Brain pericyte (primary cell): ENCODE results near the gene HFM1.
"Not testable (repeated sequence)": the region's sequence is repeated elsewhere in the genome, so short reads cannot be mapped to it uniquely, and the experiment has no call there.

ENCODE experiments used
- DNase-seq: peaks from one replicate; pipeline ENCODE4 v3.0.0-alpha.2; 2012; ENCODE audit warnings: low read depth, low spot score

The HFM1 gene, protein sequence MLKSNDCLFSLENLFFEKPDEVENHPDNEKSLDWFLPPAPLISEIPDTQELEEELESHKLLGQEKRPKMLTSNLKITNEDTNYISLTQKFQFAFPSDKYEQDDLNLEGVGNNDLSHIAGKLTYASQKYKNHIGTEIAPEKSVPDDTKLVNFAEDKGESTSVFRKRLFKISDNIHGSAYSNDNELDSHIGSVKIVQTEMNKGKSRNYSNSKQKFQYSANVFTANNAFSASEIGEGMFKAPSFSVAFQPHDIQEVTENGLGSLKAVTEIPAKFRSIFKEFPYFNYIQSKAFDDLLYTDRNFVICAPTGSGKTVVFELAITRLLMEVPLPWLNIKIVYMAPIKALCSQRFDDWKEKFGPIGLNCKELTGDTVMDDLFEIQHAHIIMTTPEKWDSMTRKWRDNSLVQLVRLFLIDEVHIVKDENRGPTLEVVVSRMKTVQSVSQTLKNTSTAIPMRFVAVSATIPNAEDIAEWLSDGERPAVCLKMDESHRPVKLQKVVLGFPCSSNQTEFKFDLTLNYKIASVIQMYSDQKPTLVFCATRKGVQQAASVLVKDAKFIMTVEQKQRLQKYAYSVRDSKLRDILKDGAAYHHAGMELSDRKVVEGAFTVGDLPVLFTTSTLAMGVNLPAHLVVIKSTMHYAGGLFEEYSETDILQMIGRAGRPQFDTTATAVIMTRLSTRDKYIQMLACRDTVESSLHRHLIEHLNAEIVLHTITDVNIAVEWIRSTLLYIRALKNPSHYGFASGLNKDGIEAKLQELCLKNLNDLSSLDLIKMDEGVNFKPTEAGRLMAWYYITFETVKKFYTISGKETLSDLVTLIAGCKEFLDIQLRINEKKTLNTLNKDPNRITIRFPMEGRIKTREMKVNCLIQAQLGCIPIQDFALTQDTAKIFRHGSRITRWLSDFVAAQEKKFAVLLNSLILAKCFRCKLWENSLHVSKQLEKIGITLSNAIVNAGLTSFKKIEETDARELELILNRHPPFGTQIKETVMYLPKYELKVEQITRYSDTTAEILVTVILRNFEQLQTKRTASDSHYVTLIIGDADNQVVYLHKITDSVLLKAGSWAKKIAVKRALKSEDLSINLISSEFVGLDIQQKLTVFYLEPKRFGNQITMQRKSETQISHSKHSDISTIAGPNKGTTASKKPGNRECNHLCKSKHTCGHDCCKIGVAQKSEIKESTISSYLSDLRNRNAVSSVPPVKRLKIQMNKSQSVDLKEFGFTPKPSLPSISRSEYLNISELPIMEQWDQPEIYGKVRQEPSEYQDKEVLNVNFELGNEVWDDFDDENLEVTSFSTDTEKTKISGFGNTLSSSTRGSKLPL (N-terminal part only)

DNA sequence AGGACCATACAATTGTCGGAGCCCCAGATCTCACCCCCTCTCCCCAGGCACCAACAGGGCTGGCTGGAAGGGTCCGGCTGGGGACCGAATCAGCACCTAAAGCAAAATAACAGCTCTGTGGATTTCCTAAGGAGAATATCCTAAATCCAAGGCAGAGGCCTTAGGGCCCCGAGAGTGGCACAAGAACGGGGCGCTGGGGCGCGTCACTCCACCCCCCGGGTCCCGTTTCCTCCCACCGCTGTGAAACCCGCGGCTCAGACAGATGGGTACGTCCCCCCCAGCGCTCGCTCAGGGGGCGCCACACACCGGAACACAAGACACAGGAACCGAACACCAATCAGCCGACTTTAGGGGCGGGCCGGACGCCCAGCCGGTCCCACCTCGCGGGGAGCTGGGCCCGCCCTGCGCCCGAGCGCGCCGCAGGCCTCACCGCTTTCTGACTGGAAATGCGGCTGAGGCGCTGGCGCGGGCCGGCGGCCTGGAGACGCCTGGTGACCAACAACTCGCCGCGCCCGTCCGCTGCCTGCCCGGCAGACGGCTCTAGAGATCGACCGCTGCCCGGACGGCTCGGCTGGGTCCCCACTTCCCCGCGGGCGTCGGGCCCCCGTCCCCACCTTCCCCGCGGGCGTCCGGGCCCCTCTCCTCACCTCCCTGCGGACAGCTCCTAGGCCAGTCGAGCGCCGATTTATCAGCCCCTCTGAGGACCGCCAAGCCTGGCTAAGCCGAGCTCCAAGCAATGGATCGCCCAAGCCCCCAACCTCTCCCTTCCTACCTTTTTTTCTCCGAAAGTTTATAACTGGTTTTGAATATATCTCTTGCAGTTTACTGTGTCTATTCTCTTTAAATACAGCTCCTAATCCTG, at the start of gene HFM1:
Gene HFM1 (minus strand): TSS at position 687 of the 862 bp plus-strand sequence. CDS start 3,755 bp downstream, outside the sequence.
- DNase-seq, result peak; percentile 30

DNA sequence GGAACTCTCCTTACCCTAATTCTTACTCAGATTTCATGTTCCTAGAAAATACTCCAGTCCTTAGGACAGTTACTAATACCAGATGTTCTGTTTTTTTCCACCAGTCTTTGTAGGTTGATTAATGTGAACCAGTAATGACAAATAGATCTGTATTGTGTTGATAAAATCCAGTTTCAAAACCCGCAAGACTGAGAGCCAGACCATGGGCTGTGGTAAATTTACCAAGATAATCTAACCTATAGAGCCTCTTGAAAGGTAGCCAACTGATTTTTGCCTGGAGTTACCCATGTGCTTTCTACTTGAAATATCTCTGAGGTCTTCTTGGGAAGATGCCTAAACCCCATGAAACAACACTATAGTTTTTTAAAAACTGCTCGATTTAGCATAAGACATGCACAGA, 49.5 kb upstream of the HFM1 start:
- no peak for DNase-seq

DNA sequence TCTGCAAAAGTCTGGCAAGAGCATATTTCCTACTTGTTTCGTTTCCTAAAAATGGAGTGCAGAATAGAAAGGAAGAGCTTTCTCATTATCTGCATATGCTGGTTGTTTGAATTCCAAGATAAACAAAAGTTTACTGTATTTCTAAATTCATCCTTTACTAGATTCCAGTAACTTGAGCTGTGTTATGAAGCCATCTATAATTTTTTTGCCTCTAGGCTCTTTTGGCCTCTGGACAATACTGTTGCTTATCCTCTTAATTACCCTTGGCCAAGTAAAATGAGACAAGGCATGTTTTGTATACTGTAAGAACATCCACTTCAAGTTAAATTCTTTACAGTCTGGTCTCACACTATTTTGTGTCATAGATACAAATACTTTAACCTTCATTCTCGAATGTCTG, 45.6 kb upstream of the HFM1 start:
- no peak for DNase-seq

DNA sequence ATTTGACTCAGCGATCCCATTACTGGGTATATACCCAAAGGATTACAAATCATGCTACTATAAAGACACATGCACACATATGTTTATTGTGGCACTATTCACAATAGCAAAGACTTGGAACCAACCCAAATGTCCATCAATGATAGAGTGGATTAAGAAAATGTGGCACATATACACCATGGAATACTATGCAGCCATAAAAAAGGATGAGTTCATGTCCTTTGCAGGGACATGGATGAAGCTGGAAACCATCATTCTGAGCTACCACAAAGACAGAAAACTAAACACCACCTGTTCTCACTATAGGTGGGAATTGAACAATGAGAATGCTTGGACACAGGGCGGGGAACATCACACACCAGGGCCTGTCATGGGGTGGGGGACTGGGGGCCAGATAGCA, 43.1 kb upstream of the HFM1 start:
- DNase-seq, result not testable (repeated sequence)

DNA sequence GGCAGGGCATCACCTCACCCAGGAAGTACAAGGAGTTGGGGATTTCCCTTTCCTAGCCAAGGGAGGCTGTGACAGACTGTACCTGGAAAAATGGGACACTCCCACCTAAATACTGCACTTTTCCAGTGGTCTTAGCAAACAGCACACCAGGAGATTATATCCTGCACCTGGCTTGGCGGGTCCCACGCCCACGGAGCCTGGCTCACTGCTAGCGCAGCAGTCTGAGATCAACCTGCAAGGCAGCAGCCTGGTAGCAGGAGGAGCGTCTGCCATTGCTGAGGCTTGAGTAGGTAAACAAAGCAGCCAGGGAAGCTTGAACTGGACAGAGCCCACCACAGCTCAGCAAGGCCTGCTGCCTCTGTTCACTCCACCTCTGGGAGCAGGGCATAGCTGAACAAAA, 37.3 kb upstream of the HFM1 start:
- not testable (repeated sequence) for DNase-seq

DNA sequence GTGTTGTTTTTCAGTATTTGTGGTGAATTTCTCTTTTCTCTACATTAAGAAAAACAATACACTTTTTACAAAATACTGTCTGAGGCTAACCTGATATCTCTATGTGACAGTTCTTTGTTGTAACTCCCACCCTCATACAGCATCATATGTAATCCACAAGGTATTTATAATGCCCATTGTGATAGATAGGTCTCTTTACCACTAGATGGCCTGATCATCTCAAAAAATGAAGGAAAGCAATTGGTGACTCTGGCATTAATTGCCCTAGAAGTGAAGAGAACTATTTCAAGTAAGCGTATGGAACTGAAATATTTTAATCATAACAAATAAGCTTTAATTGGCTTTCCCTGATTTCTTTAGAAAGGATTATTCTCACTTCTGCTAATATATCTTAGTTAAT, 36.2 kb upstream of the HFM1 start:
- DNase-seq, result no peak

DNA sequence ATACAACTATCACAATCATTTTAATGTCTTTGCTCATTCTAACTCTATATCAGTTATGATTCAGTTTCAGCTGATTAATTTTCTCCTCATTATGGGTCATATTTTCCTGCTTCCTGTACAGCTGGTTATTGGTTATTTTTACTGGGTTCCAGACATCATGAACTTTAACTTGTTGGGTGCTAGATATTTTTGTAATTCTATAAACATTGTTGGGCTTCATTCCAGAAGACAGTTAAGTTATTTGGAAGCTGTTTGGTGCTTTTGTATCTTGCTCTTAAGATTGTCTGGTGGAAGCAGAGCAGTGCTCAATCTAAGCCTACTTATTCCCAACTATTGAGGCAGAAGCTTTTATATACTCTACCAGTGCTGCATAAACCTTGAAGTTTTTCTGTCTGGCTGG, 34.4 kb upstream of the HFM1 start:
- no peak for DNase-seq

DNA sequence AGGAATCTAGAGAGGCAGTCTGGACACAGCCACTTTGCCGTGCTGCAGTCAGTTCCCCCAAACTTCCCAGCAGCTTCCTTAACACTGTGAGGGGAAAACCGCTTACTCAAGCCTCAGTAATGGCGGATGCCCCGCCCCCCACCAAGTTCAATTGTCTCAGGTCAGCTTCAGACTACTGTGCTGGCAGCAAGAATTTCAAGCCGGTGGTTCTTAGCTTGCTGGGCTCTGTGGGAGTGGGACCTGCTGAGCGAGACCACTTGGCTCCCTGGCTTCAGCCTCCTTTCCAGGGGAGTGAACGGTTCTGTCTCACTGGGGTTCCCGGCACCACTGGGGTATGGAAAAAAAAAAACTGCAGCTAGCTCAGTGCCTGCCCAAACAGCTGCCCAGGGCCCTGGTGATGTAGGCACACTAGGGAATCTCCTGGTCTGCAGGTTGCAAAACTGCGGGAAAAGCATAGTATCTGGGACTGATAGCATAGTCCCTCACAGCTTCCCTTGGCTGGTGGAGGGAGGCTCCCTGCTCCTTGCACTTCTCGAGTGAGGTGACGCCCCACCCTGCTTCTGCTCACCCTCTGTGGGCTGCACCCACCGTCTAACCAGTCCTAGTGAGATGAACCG, 23.7 kb upstream of the HFM1 start:
- DNase-seq, result no peak

DNA sequence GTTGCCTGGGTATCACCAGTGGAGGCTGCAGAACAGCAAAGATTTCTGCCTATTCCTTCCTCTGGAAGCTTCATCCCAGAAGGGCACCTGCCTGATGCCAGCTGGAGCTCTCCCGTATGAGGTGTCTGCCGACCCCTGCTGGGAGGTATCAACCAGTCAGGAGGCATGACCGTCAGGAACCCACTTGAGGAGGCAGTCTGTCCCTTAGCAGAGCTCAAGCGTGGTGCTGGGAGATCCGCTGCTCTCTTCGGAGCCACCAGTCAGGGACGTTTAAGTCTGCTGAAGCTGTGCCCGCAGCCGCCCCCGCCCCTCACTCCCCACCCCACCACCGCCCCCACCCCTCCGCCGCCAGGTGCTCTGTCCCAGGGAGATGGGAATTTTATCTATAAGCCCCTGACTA, 23.1 kb upstream of the HFM1 start:
- DNase-seq, result no peak

DNA sequence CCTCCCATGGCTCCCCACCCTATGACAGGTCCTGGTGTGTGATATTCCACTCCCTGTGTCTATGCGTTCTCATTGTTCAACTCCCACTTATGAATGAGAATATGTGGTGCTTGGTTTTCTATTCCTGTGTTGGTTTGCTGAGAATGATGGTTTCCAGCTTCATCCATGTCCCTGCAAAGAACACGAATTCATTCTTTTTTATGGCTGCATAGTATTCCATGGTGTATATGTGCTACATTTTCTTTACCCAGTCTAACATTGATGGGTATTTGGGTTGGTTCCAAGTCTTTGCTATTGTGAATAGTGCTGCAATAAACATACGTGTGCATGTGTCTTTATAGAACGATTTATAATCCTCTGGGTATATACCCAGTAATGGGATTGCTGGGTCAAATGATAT, 17.9 kb upstream of the HFM1 start:
- not testable (repeated sequence) for DNase-seq

DNA sequence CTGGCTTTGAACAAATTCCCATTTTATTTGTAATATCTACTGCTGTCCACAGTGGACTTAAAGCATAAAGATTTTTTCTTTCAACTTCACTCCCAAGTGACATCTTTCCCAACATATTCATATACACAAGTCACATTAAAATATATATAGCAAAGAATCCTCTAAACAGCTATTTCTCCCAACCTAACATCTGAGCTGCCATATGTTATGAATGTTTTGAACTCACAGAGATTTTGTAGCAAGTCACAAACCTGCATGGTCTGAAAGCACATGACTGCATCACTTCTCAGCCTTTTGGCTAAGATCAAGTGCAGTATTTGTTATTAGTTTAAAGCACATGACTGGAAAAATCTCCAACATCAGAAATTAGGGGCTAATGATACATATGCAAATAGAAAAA, 7.7 kb upstream of the HFM1 start:
- no peak for DNase-seq

DNA sequence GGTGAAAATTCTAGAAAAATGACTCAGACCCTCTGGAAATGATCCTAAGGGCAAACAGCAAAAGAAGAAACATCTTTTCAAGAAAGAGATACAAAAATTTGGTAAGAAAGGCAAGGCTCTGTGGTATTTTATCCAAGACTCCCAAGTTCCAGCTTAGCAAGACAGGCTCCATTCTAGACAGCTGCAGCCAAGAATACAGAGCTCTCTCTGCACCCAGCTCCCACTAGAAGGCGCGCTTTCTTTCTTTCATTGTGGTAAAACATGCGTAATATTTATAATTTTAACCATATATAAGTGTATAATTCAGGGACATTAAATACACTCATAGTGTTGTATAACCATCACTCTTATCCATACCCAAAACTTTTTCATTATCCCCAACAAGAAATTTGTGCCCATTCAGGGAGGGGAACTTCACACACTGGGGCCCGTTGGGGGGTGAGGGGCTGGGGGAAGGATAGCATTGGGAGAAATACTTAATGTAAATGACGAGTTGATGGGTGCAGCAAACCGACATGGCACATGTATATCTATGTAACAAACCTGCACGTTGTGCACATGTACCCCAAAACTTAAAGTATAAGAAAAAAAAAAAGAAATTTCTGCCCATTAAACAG, 2.2 kb upstream of the HFM1 start:
- no peak for DNase-seq

DNA sequence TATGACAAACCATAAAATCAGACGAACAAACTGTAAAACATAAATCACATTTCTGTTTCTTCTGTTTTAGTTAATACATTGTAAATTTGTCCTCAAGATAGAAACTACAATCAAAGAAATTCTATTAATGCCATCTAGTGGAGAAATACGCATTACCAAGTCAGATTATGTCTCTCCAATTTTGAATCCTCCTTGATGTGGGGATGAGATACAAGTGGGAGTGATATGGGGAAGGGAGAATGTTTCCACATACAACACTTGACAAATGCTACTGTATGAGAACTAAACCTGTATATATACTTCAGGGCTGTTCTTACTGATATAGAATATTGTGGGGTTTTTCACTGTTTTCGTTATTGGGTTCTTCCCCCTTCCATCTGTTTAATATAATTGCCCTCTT, 2.6 kb downstream of the HFM1 start:
- no peak for DNase-seq

DNA sequence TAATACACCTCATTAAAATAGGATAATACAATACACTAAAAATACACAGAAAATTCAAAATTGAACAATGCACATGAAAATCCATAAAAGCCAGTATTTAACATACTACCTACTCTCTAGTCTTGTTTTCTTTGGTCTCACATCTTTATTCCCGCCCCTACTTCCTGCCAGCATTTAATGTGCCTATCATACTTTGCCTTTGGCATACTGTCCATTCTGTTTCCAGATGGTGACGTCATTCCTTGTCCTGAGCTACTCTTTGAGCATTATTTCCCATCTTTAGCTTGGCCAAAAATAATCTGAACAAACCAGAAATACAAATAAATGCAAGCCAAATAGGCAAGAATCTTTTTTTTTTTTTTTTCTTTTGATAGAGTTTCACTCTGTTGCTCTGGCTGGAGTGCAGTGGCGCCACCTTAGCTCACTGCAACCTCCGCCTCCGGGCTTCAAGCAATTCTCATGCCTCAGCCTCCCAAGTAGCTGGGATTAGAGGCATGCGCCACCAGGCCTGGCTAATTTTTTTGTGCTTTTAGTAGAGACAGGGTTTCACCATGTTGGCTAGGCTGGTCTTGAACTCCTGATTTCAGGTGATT, 4.4 kb downstream of the HFM1 start:
- no peak for DNase-seq

DNA sequence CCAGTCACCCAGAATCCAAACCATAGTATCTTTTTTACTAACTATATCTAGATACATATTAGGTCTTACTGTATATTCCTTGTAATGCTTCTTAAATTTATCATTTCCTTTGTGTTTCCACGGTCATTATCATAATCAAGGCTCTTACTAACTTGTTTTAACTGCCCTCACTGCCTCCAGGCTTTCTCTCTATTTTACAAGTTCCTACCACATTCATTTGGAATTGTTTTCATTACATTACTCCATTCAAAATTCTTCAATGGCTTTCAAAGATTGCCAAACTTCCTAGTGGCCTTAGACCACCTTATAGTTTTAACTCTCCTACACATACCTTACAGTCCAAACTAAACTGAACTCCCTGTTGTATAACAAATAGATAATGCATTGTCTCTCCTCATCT, 6.3 kb downstream of the HFM1 start:
- DNase-seq, result no peak

DNA sequence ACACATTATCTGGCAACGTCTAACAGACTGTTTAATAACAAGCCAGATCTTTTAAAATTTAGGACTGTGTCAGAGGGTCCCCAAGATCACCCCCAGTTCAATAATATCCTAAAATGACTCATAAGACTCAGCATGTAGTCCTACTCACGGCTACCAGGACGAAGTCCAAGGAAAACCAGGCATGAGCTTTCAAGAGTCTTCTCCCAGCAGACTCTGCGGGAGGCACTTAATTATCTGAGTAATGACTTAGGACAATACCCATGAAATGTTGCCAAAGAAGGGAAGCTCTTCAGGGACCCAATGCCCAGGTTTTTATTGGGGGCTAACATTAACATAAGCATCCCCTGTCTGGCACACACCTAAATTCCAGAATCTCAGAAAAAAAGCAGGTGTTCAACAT, 7.0 kb downstream of the HFM1 start:
- no peak for DNase-seq

DNA sequence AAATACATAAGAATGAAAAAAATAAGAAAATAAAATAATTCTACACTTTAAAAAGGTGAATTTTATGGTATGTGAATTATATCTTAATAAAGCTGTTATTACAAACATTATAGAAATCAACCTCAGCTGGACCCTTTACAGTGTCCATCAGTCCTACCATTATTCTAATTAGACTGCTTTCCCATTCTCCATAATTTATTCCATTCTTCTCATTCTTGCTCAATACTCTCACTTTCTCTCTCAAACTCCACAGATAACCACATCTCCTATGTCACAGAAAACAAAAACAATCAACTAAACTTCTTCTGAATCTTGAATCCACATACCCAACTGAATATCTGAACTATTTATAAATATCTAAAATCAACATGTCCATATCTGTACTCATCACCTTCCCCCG, 11.6 kb downstream of the HFM1 start:
- no peak for DNase-seq

DNA sequence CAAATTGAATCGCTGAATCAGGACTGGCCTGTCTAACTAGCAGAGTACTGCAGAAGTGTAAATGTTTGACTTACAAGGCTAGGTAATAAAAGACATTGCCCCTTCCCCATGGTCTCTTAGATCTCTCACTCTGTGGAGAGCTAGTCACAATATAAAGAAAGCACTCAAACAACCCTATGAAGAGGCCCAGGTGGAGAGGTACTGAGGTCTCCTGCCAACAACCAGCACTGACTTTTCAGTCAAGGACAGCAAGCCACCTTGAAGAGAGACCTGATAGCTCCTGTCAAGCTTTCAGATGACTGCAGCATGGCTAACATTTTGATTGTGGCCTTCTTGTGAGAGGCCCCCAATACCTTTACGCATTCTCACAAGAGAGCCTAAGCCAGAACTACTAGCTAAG, 18.5 kb downstream of the HFM1 start:
- DNase-seq, result no peak

DNA sequence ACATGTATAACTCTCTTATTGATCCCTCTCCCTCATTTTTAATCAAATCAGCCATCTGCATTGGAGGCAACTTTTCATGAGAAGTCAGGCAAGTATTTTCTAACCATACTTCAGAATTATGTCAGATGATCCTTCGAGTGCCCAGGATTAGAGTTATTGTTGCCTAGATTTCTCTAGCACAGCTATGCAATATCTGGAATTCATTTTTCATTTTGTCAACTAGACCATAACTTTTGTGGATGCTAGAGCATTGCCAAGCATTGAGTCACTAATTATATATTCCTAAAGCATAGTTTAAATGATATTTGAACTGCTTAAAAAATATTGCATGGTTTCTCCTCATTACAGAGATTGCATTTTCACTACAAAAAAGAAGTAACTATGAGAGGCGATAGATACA, 21.2 kb downstream of the HFM1 start:
- no peak for DNase-seq

DNA sequence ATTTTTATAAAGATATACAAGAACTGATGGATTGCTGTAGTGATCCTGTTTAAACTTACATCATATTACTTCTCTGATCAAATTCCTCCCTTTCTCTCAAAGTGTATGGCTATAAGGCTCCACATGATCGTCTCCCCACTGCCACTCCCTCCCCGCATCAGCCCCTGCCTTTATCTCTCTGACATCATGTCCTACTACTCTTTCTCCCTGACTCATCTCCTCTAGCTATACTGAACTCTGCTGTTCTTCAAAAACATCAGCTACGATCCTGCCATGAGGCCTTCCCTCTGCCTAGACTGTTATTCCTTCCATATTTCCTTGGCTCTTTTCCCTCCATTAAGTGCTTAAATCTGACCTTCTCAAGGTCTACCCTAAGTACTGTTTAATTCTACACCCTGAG, 22.8 kb downstream of the HFM1 start:
- DNase-seq, result no peak
